Bronchial epithelial cell (primary cell): ENCODE measurements around the gene ZNF880. TPM values are rescaled to one million over a fixed set of nuclear protein-coding genes. Genes with fewer than 3 reads are reported as not detected.
A peak's percentile ranks its signal among the peaks of the same experiment; 100 is the strongest.
"Not testable (repeated sequence)": the region's sequence is repeated elsewhere in the genome, so short reads cannot be mapped to it uniquely, and the experiment has no call there.

ENCODE experiments used
- DNase-seq: peaks from one replicate; pipeline ENCODE4 v3.0.0-alpha.2; 2010; ENCODE audit warnings: low read depth
- FAIRE-seq: peaks from 2 replicates; lab custom pipeline; 2011; peaks lifted over from hg19 to GRCh38; lab: Jason Lieb, UNC
- H3K27me3 ChIP-seq: 2 replicates; pipeline ENCODE4 v1.5.1; 2011; ENCODE audit warnings: low read length; ENCODE audit not compliant: control insufficient read depth, insufficient read depth
- H3K36me3 ChIP-seq: 2 replicates; pipeline ENCODE4 v1.5.1; 2011; ENCODE audit warnings: low read length; ENCODE audit not compliant: control insufficient read depth, insufficient read depth
- H3K4me3 ChIP-seq: 2 replicates; pipeline ENCODE4 v1.5.1; 2011; ENCODE audit warnings: mild to moderate bottlenecking, low read depth, low read length, control low read depth
- CTCF ChIP-seq: IDR thresholded peaks from 2 replicates; pipeline ENCODE4 v1.5.1; 2011; ENCODE audit warnings: mild to moderate bottlenecking, moderate library complexity, low read length, control low read depth, inconsistent platforms; ENCODE audit not compliant: insufficient read depth, severe bottlenecking
- total RNA-seq: library from RNA; depleted of rRNA; stranded (reverse); fragments of >200 nt; gene quantifications from 2 replicates; pipeline ENCODE4 v1.2.1, GENCODE V29; 2014

The ZNF880 gene
- total RNA-seq, 1 donor from 2014 or later, result 24.0 TPM

GRCh38 chr19:52336791-52337381 is 32.8 kb upstream of the ZNF880 start:
- FAIRE-seq (no peak), DNase-seq (no peak)
- peak overlapping the region; percentile 78 for H3K4me3 ChIP-seq
- no peaks in the 10 kb centered on the region for H3K36me3 ChIP-seq
- no peak for TF ChIP-seq CTCF
- no peaks in the 10 kb centered on the region for H3K27me3 ChIP-seq

- H3K36me3 ChIP-seq, H3K4me3 ChIP-seq, FAIRE-seq, H3K27me3 ChIP-seq, DNase-seq: not testable (repeated sequence)
Observed at GRCh38 chr19:52339022-52339421, 30.7 kb upstream of the ZNF880 start.

- TF ChIP-seq CTCF, result peak; percentile 34
- DNase-seq (peak; percentile 4), FAIRE-seq (no peak)
- Histone ChIP-seq H3K27me3 (no peaks in the 10 kb centered on the region), H3K36me3 (peaks cover 1% of the 10 kb centered on the region), H3K4me3 (no peak overlapping the region)
Observed at GRCh38 chr19:52343548-52343947, 26.2 kb upstream of the ZNF880 start.

GRCh38 chr19:52345162-52345561 is 24.6 kb upstream of the ZNF880 start:
- no peak for TF ChIP-seq CTCF
- DNase-seq, result no peak
- Histone ChIP-seq H3K4me3 (no peak overlapping the region), H3K36me3 (peaks cover 1% of the 10 kb centered on the region), H3K27me3 (no peaks in the 10 kb centered on the region)
- peak; percentile 89 for FAIRE-seq

- Histone ChIP-seq H3K36me3 (peaks cover 1% of the 10 kb centered on the region), H3K4me3 (no peak overlapping the region), H3K27me3 (no peaks in the 10 kb centered on the region)
- FAIRE-seq (no peak), DNase-seq (no peak)
- TF ChIP-seq CTCF, result no peak
Observed at GRCh38 chr19:52351512-52351911, 18.2 kb upstream of the ZNF880 start.

- H3K27me3 ChIP-seq, result no peaks in the 10 kb centered on the region
- no peak for TF ChIP-seq CTCF
- no peak overlapping the region for H3K4me3 ChIP-seq
- no peak for DNase-seq
- no peaks in the 10 kb centered on the region for H3K36me3 ChIP-seq
- FAIRE-seq, result no peak
Observed at GRCh38 chr19:52366414-52366824, 3.3 kb upstream of the ZNF880 start.
